Upper lobe of left lung (tissue), 4 donors: ENCODE measurements around the gene PSORS1C2.

ENCODE experiments used
- EP300 ChIP-seq, 4 donors: sonication (generic); formaldehyde crosslinking; IDR thresholded peaks; one replicate each; pipeline ENCODE4 v1.5.1; 2017; ENCODE audit warnings: antibody characterized with exemption in 4 of 4, control low read depth in 2 of 4
- POLR2A ChIP-seq, 4 donors: fragments of 450-650 bp; IDR thresholded peaks; one replicate each; pipeline ENCODE4 v1.5.1; 2016 to 2017; ENCODE audit warnings: antibody characterized with exemption in 4 of 4, mild to moderate bottlenecking in 2 of 4
- TF ChIP-seq, protein P1 (sequence below), 6 experiments: fragments of 450-650 bp in 4 of 6; fragments of 200-600 bp in 2 of 6; sonication (generic) in 2 of 6; IDR thresholded peaks; one replicate each; pipeline ENCODE4 v1.5.1; 2016 to 2019; ENCODE audit warnings: antibody characterized with exemption in 6 of 6

DNA sequence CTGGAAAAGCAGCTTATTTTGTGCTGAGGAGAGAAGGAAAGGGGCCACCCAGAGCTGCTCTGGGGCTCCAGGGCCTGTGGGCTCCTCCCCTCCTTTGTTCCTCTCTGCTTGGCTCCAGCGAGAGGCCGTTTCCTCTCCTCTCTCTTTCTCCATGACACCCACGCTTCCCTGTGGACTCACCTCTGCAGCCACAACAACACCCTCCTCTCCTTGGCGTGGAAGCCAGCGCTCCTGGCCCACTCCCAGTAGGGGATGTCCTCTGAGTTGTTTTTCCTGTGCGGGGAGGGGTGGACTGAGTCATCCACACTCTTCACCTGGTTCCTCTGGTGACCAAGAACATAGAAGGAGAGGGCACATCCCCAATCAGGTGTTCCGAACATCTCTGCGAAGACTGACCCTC is 13.7 kb downstream of the PSORS1C2 start:
- no peak for TF ChIP-seq EP300 (IDR thresholded peaks at IDR 0.05)
- TF ChIP-seq, protein P1, sequence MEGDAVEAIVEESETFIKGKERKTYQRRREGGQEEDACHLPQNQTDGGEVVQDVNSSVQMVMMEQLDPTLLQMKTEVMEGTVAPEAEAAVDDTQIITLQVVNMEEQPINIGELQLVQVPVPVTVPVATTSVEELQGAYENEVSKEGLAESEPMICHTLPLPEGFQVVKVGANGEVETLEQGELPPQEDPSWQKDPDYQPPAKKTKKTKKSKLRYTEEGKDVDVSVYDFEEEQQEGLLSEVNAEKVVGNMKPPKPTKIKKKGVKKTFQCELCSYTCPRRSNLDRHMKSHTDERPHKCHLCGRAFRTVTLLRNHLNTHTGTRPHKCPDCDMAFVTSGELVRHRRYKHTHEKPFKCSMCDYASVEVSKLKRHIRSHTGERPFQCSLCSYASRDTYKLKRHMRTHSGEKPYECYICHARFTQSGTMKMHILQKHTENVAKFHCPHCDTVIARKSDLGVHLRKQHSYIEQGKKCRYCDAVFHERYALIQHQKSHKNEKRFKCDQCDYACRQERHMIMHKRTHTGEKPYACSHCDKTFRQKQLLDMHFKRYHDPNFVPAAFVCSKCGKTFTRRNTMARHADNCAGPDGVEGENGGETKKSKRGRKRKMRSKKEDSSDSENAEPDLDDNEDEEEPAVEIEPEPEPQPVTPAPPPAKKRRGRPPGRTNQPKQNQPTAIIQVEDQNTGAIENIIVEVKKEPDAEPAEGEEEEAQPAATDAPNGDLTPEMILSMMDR (IDR thresholded peaks at IDR 0.05), result no peak
- no peak for TF ChIP-seq POLR2A (IDR thresholded peaks at IDR 0.05)
